Skin of body (tissue), 2 donors: ENCODE data around the gene CTNNAL1. TPM values are rescaled to one million over a fixed set of nuclear protein-coding genes. Genes with fewer than 3 reads are reported as not detected.
"Not testable (repeated sequence)": the region's sequence is repeated elsewhere in the genome, so short reads cannot be mapped to it uniquely, and the experiment has no call there.

Source experiments
- DNase-seq: peaks from one replicate; lab custom pipeline; 2025; lab: John Stamatoyannopoulos, UW
- total RNA-seq: library from RNA; depleted of rRNA; stranded (reverse); fragments of >200 nt; gene quantifications from one replicate; pipeline ENCODE4 v1.2.3, GENCODE V29; 2014

CTNNAL1 gene
- total RNA-seq, 1 donor from 2014 or later, result 29.0 TPM

- peak; percentile 89 for DNase-seq
Observed at GRCh38 chr9:108933718-108934322, 79.5 kb downstream of the CTNNAL1 start, which contains the start of gene ELP1. TSS of gene ELP1 (minus strand) at chr9:108934124. CDS start at chr9:108931146, 2,978 bp downstream.

DNA sequence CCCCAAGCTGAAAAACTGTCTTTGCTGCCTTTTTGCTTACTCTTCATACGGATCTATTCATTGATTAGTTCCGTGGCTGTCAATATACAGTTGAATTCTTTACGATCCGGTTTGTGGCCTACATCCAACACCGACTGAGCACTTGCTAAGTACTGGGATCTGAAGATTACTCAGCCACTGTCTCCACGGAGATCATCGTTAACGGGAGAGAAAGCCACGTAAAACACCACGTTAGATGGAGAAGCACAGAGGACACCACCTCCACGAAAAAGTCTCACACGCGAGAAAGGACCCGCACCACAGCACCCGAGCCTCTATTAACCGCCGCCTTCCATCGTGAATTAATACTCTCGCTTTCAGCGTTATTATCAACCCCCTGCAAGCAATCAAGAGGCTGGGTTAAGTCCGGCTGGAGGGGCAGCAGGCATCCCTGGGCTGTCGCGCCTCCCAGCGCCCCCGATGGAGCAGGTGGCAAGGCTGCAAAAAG, 80.0 kb downstream of the CTNNAL1 start:
- DNase-seq, result no peak

DNA sequence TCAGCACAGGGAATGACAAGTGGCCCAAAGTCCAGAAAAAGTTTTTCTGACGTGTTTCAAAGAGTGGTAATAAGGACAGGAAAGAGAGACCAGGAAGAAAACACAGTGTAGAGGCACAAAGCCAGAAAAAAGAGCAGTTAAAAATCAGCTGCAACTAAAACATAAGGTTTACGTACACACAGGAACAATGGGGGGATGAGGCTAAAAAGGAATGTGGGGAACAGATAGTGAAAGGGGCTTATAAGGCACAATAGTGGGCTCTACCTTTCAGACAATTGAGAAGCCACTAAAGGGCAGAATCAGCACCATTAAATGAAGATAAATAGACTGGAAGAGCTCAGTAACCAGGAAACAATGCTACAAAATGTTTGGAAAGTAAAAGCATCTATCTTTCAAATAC, 84.9 kb downstream of the CTNNAL1 start:
- DNase-seq, result no peak

GRCh38 chr9:108924466-108924865, 88.8 kb downstream of the CTNNAL1 start:
- no peak for DNase-seq

DNA sequence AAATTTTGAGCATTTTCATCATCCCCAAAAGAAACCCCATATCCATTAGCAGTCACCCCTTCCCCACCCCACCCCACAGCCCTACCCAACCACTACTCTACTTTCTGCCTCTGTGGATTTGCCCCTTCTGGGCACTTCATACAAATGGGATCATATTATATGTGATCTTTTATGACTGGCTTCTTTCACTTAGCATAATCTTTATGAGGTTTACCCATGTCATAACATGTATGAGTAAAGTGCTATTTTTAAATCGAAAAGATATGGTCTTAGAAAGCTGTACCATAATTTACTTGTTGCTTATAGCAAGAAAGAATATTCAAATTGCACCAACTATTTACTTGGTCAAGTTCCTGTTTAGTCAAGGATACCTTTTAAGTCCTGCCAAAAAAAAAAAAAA, 92.1 kb downstream of the CTNNAL1 start:
- DNase-seq, result no peak

DNA sequence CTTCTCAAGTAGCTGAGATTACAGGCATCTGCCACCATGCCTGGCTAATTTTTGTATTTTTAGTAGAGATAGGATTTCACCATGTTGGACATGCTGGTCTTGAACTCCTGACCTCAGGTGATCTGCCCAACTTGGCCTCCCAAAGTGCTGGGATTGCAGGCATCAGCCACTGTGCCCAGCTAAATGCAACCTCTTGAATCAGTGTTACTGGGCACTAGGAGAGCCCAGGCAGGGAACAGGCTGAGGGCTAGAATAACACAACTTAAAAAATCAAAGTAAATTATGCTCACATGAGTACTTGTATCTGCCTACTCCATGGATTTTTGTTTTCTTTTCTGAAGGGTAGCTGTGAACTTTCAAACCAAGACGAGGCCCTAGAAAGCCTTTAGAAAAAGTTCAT, 92.9 kb downstream of the CTNNAL1 start:
- not testable (repeated sequence) for DNase-seq

- DNase-seq, result no peak
Observed at GRCh38 chr9:108919517-108919916, 93.8 kb downstream of the CTNNAL1 start.

- no peak for DNase-seq
Observed at GRCh38 chr9:108913391-108913790, 99.9 kb downstream of the CTNNAL1 start.

GRCh38 chr9:108911820-108912219, 101.5 kb downstream of the CTNNAL1 start:
- DNase-seq, result no peak

DNA sequence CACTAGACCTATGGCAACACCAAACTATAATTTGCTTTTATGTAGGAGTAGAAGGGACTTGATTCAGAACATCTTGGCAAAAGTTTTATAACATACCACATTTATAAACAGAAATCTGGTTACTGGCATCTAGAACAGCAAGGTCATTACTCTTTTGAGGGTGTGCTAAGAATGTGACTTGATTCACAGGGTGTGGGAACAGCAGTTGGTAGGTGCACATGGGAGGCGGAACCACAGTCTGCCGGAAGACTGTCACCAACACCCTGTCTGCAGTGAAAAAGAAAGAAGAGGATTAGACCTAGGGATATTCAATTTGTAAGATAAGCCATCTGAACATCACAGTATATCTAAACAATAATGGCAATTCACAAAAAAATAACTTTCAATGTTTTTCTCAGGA, 102.4 kb downstream of the CTNNAL1 start:
- no peak for DNase-seq

GRCh38 chr9:108910402-108910801, 102.9 kb downstream of the CTNNAL1 start:
- no peak for DNase-seq

- no peak for DNase-seq
Observed at GRCh38 chr9:108905494-108905893, 107.8 kb downstream of the CTNNAL1 start.

DNA sequence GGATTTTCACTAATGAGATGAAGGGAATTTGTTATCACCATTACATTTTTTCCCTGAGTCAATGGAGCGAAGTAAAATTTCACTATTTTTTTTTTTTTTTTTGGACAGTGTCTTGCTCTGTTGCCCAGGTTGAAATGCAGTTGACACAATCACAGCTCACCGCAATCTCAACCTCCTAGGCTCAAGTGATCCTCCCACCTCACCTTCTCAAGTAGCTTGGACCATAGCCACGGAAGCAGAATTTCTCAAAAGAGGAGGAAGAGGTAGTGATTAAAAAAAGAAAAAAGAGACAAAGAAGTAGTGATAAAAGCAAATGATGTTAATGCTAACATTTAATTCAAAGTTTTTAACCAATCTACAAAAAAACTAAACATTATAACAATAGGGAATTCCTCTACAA, 109.1 kb downstream of the CTNNAL1 start:
- no peak for DNase-seq

DNA sequence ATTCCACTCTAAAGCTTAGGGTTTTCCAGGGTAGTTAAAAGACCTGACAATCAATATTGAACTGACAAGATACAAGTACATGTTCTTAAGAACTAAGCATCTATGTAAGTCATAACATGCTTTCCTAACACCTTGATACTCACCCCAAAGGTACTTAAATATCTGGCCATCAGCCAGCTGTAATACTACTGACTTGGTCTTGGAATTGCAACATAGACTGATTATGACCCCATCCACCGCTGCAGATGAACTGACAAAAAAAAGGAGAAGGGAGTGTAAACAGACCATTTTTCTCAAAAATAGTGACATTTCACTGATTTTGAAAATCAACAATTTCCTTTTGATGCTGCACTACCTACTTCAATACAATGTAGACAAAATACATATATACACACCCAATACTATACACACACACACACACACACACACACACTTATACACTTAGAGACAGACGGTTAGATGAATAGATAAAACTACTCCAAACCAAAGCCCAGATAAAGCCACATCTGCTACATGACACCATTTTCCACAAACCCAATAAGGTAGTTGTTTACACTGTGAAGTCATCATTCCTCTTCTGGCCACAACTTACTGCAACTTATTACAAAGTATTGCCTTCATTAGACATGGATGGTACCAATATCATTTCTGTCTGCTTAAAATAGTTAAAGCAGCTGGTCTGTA, 109.7 kb downstream of the CTNNAL1 start:
- DNase-seq, result no peak

DNA sequence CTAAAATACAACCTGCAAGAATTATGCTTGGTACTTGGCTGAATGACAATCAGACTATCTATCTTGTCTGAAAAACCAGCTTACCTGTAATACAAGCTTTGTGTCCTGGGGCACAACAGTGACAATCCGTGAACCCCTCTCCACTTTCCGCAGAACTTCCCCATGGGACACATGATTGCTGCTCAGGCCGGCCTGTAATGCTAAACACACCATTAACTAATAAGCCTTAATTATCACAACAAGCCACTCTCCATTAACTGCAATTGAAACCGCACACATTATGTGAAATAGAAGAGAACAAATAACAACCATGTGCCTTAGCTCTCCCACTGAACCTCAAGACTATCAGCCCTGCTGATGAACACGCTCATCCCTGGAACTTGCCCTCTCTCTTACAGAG, 113.1 kb downstream of the CTNNAL1 start:
- DNase-seq, result no peak

DNA sequence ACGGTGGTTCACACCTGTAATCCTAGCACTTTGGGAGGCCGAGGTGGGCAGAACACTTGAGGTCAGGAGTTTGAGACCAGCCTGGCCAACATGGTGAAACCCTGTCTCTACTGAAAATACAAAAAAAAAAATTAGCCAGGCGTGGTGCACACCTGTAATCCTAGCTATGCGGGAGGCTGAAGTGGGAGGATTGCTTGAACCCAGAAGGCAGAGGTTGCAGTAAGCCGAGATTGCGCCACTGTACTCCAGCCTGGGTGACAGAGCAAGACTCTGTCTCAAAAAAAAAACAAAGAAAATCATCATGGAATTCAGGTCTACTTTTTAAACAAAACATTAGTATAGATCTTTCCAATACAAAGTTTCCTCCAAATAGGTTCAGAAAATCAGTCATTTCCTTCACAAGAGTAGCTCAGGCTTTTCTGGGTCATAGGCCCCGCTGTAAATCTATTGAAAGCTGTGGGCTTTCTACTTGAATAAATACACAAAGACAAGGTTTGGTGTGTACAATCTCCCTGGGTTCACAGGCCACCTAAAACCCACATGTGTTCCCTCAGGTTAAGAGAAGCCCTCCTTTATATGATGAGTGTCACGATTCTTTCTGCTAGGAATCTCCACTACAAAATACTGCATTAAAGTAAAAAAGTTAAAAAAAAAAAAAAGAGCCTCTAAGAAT, 114.1 kb downstream of the CTNNAL1 start:
- not testable (repeated sequence) for DNase-seq

GRCh38 chr9:108897324-108898096, 115.8 kb downstream of the CTNNAL1 start:
- DNase-seq, result no peak

GRCh38 chr9:108894225-108894997, 118.9 kb downstream of the CTNNAL1 start:
- no peak for DNase-seq
